Gastrocnemius medialis (tissue), 4 donors: Measurements from ENCODE around the gene LGALS12.

ENCODE experiments used
- CTCF ChIP-seq, 5 experiments: fragments of 450-650 bp in 3 of 5; fragments of 200-600 bp in 2 of 5; sonication (generic) in 2 of 5; IDR thresholded peaks in 4 of 5; conservative IDR thresholded peaks in 1 of 5; 1 replicate in 4 of 5; 2 replicates in 1 of 5; pipeline ENCODE4 v1.5.1; 2016 to 2019; ENCODE audit warnings: antibody characterized with exemption in 5 of 5, mild to moderate bottlenecking in 3 of 5, moderate library complexity in 3 of 5
- POLR2A ChIP-seq, 2 donors: fragments of 450-650 bp; IDR thresholded peaks; one replicate each; pipeline ENCODE4 v1.6.1; 2017; ENCODE audit warnings: antibody characterized with exemption in 2 of 2, mild to moderate bottlenecking in 2 of 2, moderate library complexity in 2 of 2

DNA sequence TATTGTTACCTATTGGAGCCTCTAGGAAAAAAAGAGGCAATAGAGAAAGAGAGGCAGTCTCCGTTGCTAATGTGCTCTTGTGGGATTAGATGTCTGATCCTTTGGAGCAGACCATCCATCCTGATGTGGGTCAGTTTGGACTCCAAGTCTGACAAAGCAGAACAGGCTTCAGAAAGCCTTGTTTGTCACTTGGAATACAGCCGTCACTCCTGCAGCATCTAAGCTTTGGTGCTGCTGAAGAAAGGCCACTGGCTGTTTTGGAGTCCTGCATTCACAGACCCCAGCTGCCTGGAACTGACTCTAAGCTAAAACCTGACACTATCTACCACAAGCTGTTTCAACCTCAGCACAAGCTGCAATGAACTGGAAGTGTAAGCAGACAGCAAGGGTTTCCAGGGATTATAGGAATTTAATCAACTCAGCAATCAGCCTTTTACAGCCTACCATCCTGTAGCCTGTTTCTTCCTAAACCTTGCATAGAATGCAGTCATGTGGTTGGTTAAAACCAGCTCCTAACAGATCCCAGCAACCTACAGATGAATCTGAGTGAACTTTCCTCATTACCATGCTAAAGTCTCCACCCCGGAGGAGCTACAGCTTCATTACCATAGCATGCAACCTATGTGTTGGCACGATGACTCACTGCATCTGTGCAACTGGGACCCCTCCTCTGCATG lies 27.1 kb downstream of the LGALS12 start:
- no peak for TF ChIP-seq CTCF (IDR thresholded peaks at IDR 0.05 in 4 of 5, conservative IDR thresholded peaks at IDR 0.05 in 1 of 5)
- TF ChIP-seq POLR2A (IDR thresholded peaks at IDR 0.05): no peak
